SK-N-SH treated with all-trans-retinoic acid at 6 μM for 48 hours (cell line): ENCODE measurements around the gene HCLS1.

Experiments
- ATAC-seq: fragments of 200-7000 bp; cut with Tn5 transposase; 3 replicates; pipeline ENCODE4 v1.9.1; 2020; ENCODE audit warnings: mild to moderate bottlenecking, moderate library complexity
- ARNTL ChIP-seq: fragments of 450-650 bp; formaldehyde crosslinking; IDR thresholded peaks from 2 replicates; pipeline ENCODE4 v1.5.0; 2020; ENCODE audit warnings: low read depth, mild to moderate bottlenecking, moderate library complexity, borderline replicate concordance
- BACH2 ChIP-seq: fragments of 250-450 bp; sonication (Bioruptor Pico); IDR thresholded peaks from 2 replicates; pipeline ENCODE4 v1.9.0; 2021; ENCODE audit warnings: mild to moderate bottlenecking, borderline replicate concordance
- CSDC2 ChIP-seq: fragments of 250-450 bp; sonication (Bioruptor Pico); IDR thresholded peaks from 2 replicates; pipeline ENCODE4 v1.5.0; 2020; ENCODE audit warnings: mild to moderate bottlenecking, moderate library complexity
- CSRNP3 ChIP-seq: fragments of 250-450 bp; sonication (Bioruptor Pico); IDR thresholded peaks from 2 replicates; pipeline ENCODE4 v1.5.1; 2021; ENCODE audit warnings: mild to moderate bottlenecking, moderate library complexity
- ESRRG ChIP-seq: fragments of 250-450 bp; sonication (Bioruptor Pico); IDR thresholded peaks from 2 replicates; pipeline ENCODE4 v1.6.1; 2021; ENCODE audit warnings: mild to moderate bottlenecking
- GLIS3 ChIP-seq: fragments of 250-450 bp; sonication (Bioruptor Pico); IDR thresholded peaks from 2 replicates; pipeline ENCODE4 v1.5.0; 2020; ENCODE audit warnings: mild to moderate bottlenecking, moderate library complexity
- ISL1 ChIP-seq: fragments of 250-450 bp; sonication (Bioruptor Pico); IDR thresholded peaks from 2 replicates; pipeline ENCODE4 v2.1.2; 2022; ENCODE audit warnings: mild to moderate bottlenecking, moderate library complexity
- OSR1 ChIP-seq: fragments of 250-450 bp; sonication (Bioruptor Pico); IDR thresholded peaks from 2 replicates; pipeline ENCODE4 v1.8.0; 2022; ENCODE audit warnings: moderate library complexity, mild to moderate bottlenecking, inconsistent platforms
- PATZ1 ChIP-seq: fragments of 250-450 bp; sonication (Bioruptor Pico); IDR thresholded peaks from 2 replicates; pipeline ENCODE4 v1.8.0; 2020; ENCODE audit warnings: mild to moderate bottlenecking, moderate library complexity, borderline replicate concordance
- PPARA ChIP-seq: fragments of 250-450 bp; sonication (Bioruptor Pico); IDR thresholded peaks from 2 replicates; pipeline ENCODE4 v1.5.0; 2020; ENCODE audit warnings: mild to moderate bottlenecking, borderline replicate concordance
- RARB ChIP-seq: fragments of 250-450 bp; sonication (Bioruptor Pico); IDR thresholded peaks from 2 replicates; pipeline ENCODE4 v1.8.0; 2021; ENCODE audit warnings: mild to moderate bottlenecking, moderate library complexity
- SNAI2 ChIP-seq: fragments of 250-450 bp; sonication (Bioruptor Pico); IDR thresholded peaks from 2 replicates; pipeline ENCODE4 v1.5.0; 2020; ENCODE audit warnings: mild to moderate bottlenecking, moderate library complexity
- TCF4 ChIP-seq: fragments of 250-450 bp; sonication (Bioruptor Pico); IDR thresholded peaks from 2 replicates; pipeline ENCODE4 v1.8.0; 2021; ENCODE audit warnings: mild to moderate bottlenecking, moderate library complexity, borderline replicate concordance
- ZC3H10 ChIP-seq: fragments of 250-450 bp; sonication (Bioruptor Pico); IDR thresholded peaks from 2 replicates; pipeline ENCODE4 v1.5.1; 2021; ENCODE audit warnings: mild to moderate bottlenecking, moderate library complexity
- ZFP30 ChIP-seq: fragments of 450-650 bp; formaldehyde crosslinking; IDR thresholded peaks from 2 replicates; pipeline ENCODE4 v1.5.0; 2022; ENCODE audit warnings: mild to moderate bottlenecking, moderate library complexity
- ZNF565 ChIP-seq: fragments of 450-650 bp; formaldehyde crosslinking; conservative IDR thresholded peaks from 2 replicates; pipeline ENCODE4 v1.5.0; 2020; ENCODE audit warnings: low read depth, mild to moderate bottlenecking, moderate library complexity
- ZNF70 ChIP-seq: fragments of 450-650 bp; formaldehyde crosslinking; IDR thresholded peaks from 2 replicates; pipeline ENCODE4 v1.5.0; 2020; ENCODE audit warnings: mild to moderate bottlenecking, moderate library complexity
- ZNF8 ChIP-seq: fragments of 450-650 bp; formaldehyde crosslinking; IDR thresholded peaks from 2 replicates; pipeline ENCODE4 v1.5.0; 2020; ENCODE audit warnings: mild to moderate bottlenecking, moderate library complexity
- TF ChIP-seq, protein P1 (sequence below): fragments of 250-450 bp; sonication (Bioruptor Pico); IDR thresholded peaks from 2 replicates; pipeline ENCODE4 v1.5.1; 2020; ENCODE audit warnings: low read depth, mild to moderate bottlenecking, moderate library complexity
- TF ChIP-seq, protein P2 (sequence below): fragments of 250-450 bp; sonication (Bioruptor Pico); IDR thresholded peaks from 2 replicates; pipeline ENCODE4 v1.5.0; 2020; ENCODE audit warnings: mild to moderate bottlenecking, moderate library complexity
- TF ChIP-seq, protein P3 (sequence below): fragments of 250-450 bp; sonication (Bioruptor Pico); IDR thresholded peaks from 2 replicates; pipeline ENCODE4 v1.8.0; 2021; ENCODE audit warnings: low read depth, mild to moderate bottlenecking, moderate library complexity, borderline replicate concordance

HCLS1 gene

DNA sequence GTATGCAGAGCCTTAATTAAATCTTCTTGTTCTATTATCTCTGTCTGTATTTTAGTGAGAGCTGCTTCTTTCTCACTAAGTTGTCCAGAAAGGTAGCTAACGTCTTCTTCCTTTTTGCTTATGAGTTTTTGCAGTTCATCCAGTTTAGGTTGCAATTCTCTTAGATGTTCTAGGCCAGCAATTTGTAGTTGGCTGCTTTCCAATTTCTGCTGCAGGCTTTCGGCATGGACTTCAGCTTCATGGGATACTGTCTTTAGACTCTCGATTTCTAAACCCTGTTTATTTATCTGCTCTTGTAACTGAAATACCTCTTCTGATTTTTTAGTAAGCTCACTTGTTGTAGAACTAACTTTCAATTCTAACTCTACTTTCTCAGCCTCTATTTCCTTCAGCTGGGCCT, 35.5 kb upstream of the HCLS1 start:
- ATAC-seq: no peak

GRCh38 chr3:121692010-121692699, 31.5 kb upstream of the HCLS1 start:
- ATAC-seq: no peak
- TF ChIP-seq OSR1 (CRISPR knock-in tag): no peak
- TF ChIP-seq ZNF565 (CRISPR knock-in tag): no peak
- no peak for TF ChIP-seq CSDC2 (CRISPR knock-in tag)
- no peak for TF ChIP-seq CSRNP3 (CRISPR knock-in tag)
- no peak for TF ChIP-seq RARB (CRISPR knock-in tag)
- no peak for TF ChIP-seq SNAI2 (CRISPR knock-in tag)
- TF ChIP-seq TCF4: no peak
- no peak for TF ChIP-seq PATZ1 (CRISPR knock-in tag)
- TF ChIP-seq, protein P1, sequence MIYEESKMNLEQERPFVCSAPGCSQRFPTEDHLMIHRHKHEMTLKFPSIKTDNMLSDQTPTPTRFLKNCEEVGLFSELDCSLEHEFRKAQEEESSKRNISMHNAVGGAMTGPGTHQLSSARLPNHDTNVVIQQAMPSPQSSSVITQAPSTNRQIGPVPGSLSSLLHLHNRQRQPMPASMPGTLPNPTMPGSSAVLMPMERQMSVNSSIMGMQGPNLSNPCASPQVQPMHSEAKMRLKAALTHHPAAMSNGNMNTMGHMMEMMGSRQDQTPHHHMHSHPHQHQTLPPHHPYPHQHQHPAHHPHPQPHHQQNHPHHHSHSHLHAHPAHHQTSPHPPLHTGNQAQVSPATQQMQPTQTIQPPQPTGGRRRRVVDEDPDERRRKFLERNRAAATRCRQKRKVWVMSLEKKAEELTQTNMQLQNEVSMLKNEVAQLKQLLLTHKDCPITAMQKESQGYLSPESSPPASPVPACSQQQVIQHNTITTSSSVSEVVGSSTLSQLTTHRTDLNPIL (CRISPR knock-in tag): no peak
- no peak for TF ChIP-seq ISL1
- no peak for TF ChIP-seq ARNTL (CRISPR knock-in tag)
- no peak for TF ChIP-seq ZNF8 (CRISPR knock-in tag)
- TF ChIP-seq, protein P2, sequence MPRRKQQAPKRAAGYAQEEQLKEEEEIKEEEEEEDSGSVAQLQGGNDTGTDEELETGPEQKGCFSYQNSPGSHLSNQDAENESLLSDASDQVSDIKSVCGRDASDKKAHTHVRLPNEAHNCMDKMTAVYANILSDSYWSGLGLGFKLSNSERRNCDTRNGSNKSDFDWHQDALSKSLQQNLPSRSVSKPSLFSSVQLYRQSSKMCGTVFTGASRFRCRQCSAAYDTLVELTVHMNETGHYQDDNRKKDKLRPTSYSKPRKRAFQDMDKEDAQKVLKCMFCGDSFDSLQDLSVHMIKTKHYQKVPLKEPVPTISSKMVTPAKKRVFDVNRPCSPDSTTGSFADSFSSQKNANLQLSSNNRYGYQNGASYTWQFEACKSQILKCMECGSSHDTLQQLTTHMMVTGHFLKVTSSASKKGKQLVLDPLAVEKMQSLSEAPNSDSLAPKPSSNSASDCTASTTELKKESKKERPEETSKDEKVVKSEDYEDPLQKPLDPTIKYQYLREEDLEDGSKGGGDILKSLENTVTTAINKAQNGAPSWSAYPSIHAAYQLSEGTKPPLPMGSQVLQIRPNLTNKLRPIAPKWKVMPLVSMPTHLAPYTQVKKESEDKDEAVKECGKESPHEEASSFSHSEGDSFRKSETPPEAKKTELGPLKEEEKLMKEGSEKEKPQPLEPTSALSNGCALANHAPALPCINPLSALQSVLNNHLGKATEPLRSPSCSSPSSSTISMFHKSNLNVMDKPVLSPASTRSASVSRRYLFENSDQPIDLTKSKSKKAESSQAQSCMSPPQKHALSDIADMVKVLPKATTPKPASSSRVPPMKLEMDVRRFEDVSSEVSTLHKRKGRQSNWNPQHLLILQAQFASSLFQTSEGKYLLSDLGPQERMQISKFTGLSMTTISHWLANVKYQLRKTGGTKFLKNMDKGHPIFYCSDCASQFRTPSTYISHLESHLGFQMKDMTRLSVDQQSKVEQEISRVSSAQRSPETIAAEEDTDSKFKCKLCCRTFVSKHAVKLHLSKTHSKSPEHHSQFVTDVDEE: no peak
- TF ChIP-seq, protein P3, sequence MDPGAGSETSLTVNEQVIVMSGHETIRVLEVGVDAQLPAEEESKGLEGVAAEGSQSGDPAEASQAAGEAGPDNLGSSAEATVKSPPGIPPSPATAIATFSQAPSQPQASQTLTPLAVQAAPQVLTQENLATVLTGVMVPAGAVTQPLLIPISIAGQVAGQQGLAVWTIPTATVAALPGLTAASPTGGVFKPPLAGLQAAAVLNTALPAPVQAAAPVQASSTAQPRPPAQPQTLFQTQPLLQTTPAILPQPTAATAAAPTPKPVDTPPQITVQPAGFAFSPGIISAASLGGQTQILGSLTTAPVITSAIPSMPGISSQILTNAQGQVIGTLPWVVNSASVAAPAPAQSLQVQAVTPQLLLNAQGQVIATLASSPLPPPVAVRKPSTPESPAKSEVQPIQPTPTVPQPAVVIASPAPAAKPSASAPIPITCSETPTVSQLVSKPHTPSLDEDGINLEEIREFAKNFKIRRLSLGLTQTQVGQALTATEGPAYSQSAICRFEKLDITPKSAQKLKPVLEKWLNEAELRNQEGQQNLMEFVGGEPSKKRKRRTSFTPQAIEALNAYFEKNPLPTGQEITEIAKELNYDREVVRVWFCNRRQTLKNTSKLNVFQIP (CRISPR knock-in tag): no peak
- TF ChIP-seq ZNF70 (CRISPR knock-in tag): no peak
- no peak for TF ChIP-seq PPARA (CRISPR knock-in tag)
- no peak for TF ChIP-seq GLIS3
- TF ChIP-seq ZFP30 (CRISPR knock-in tag): no peak

More for the DNA sequence above, 35.5 kb upstream of the HCLS1 start:
- TF ChIP-seq OSR1 (CRISPR knock-in tag) (no peak), CSDC2 (CRISPR knock-in tag) (no peak), ZC3H10 (no peak), ISL1 (no peak)

DNA sequence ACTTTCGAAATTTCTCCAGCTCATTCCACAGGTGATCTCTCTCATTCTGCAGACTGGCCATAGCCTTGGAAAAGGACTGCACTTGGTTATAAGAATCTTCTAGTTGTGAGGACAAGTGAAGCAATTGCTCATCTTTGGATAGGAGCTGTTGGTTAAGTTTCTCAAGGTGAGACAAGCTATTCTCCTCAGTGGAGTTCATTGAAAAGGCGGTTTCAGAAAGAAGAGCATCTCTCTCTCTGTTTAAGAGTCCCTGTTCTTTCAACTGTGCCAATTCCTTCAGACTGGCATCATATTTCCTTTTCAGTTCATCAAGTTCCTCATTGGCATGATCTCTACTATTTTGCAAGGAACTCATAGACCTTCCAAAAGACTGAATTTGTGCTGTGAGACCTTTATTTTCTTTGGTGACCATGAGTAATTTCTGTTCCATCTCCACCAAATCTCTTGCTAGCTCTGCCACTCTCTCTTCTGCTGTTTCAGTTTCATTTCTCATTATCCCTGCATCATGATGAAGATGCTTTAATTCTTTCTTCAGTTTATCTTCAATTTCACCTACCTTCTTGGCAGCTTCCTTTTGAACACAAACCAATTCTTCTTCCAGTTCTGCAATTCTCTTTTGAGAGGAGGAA, 30.2 kb upstream of the HCLS1 start:
- no peak for ATAC-seq
- TF ChIP-seq ZC3H10: no peak
- TF ChIP-seq ESRRG (CRISPR knock-in tag): no peak
- no peak for TF ChIP-seq TCF4
- TF ChIP-seq BACH2 (CRISPR knock-in tag): no peak
- TF ChIP-seq ZNF8 (CRISPR knock-in tag): no peak
- TF ChIP-seq, protein P2: no peak
- no peak for TF ChIP-seq PPARA (CRISPR knock-in tag)
- TF ChIP-seq SNAI2 (CRISPR knock-in tag): no peak
- no peak for TF ChIP-seq ZFP30 (CRISPR knock-in tag)
- no peak for TF ChIP-seq OSR1 (CRISPR knock-in tag)
- TF ChIP-seq ZNF565 (CRISPR knock-in tag): no peak
- TF ChIP-seq, protein P1 (CRISPR knock-in tag): no peak
- no peak for TF ChIP-seq RARB (CRISPR knock-in tag)
